PC-3 (cell line): ENCODE results near the gene JPH3.

Source experiments
- CTCF ChIP-seq: fragments of 300-600 bp; sonication (generic); conservative IDR thresholded peaks from 2 replicates; pipeline ENCODE4 v1.5.1; 2017; ENCODE audit warnings: antibody characterized with exemption, low read depth, mild to moderate bottlenecking, low read length
- EZH2 ChIP-seq: fragments of 300-600 bp; sonication (generic); IDR thresholded peaks from one replicate; pipeline ENCODE4 v1.6.1; 2017; ENCODE audit warnings: antibody characterized with exemption, mild to moderate bottlenecking, low read length; ENCODE audit not compliant: unreplicated experiment

GRCh38 chr16:87641721-87642120 is 39.4 kb downstream of the JPH3 start:
- TF ChIP-seq EZH2, result no peak
- TF ChIP-seq CTCF, result no peak
